Measurements from ENCODE around the gene MYOCOS. TPM values are rescaled to one million over a fixed set of nuclear protein-coding genes. Genes with fewer than 3 reads are reported as not detected.

The MYOCOS gene
- total RNA-seq, 1 experiment from 2014 or later, result 0.41 TPM

DNA sequence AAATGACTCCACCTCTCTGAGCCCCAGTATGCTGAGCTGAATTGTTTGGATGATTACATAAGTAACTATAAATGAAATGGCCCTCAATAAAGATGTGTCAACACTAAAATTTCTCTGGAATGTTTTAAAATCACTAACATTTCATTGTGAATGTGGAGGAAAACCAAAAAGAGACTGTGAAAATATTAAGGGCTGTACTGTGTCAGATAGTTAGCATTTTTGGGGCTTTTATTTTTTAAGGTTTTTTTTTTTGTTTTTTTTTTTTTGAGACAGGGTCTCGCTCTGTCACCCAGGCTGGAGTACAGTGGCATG is 24.2 kb downstream of the MYOCOS start:
- no peak overlapping the region for H3K4me3 ChIP-seq (ENCODE audit: low read depth, low read length, poor library complexity, severe bottlenecking)
- no peaks in the 10 kb centered on the region for H3K4me1 ChIP-seq (ENCODE audit: insufficient read depth, low read length, poor library complexity, severe bottlenecking)
- no peaks in the 10 kb centered on the region for H3K36me3 ChIP-seq (ENCODE audit: insufficient read depth, low read length, poor library complexity, severe bottlenecking)
- no peaks in the 10 kb centered on the region for H3K27me3 ChIP-seq (replicated peaks; ENCODE audit: insufficient read depth, low read depth, low read length, poor library complexity)
- no peaks in the 10 kb centered on the region for H3K9me3 ChIP-seq (ENCODE audit: low read depth, low read length, poor library complexity, severe bottlenecking)
- no peak overlapping the region for H3K27ac ChIP-seq (ENCODE audit: low read depth, low read length, poor library complexity, severe bottlenecking)
- ChIA-PET POLR2A (ENCODE audit: low non-redundant PET) (no interaction called here), CTCF (no interaction called here)
- BruUV-seq (replicated peaks), result no TSS peak
- no peak for TF ChIP-seq EZH2 (IDR thresholded peaks at IDR 0.05; ENCODE audit: borderline replicate concordance, low read depth, low read length, poor library complexity, severe bottlenecking)
- TF ChIP-seq, protein P1, sequence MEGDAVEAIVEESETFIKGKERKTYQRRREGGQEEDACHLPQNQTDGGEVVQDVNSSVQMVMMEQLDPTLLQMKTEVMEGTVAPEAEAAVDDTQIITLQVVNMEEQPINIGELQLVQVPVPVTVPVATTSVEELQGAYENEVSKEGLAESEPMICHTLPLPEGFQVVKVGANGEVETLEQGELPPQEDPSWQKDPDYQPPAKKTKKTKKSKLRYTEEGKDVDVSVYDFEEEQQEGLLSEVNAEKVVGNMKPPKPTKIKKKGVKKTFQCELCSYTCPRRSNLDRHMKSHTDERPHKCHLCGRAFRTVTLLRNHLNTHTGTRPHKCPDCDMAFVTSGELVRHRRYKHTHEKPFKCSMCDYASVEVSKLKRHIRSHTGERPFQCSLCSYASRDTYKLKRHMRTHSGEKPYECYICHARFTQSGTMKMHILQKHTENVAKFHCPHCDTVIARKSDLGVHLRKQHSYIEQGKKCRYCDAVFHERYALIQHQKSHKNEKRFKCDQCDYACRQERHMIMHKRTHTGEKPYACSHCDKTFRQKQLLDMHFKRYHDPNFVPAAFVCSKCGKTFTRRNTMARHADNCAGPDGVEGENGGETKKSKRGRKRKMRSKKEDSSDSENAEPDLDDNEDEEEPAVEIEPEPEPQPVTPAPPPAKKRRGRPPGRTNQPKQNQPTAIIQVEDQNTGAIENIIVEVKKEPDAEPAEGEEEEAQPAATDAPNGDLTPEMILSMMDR (conservative IDR thresholded peaks at IDR 0.05; ENCODE audit: low read depth, low read length), result no peak
- intact Hi-C loops (cut with micrococcal nuclease; ENCODE audit: unreplicated experiment), result loop anchor here (5.0 kb wide), 2 partner anchors 136 to 156 kb away; partner anchors contain the start of gene METTL13
- no peak for DNase-seq (ENCODE audit: low spot score)

DNA sequence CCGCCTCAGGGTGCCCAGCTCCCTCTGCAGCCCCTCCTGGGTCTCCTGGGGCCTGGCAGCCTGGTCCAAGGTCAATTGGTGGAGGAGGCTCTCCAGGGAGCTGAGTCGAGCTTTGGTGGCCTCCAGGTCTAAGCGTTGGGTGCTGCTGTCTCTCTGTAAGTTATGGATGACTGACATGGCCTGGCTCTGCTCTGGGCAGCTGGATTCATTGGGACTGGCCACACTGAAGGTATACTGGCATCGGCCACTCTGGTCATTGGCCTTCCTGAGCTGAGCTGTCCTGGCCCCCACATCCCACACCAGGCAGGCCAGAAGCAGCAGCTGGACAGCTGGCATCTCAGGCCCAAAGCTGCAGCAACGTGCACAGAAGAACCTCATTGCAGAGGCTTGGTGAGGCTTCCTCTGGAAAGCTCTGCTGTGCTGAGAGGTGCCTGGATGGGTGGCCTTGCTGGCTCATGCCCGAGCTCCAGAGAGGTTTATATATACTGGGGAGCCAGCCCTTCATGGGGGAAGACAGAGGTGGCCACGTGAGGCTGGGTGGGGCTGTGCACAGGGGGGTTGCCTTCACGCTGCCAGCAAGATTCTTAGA is 30.3 kb downstream of the MYOCOS start, which contains the start of gene MYOC:
TSS of gene MYOC (minus strand) at position 455 of the 589 bp plus-strand sequence. CDS start at position 378, 77 bp downstream.
- POLR2A ChIA-PET (ENCODE audit: low non-redundant PET), result no interaction called here
- TF ChIP-seq, protein P1 (conservative IDR thresholded peaks at IDR 0.05; ENCODE audit: low read depth, low read length), result no peak
- TF ChIP-seq EZH2 (IDR thresholded peaks at IDR 0.05; ENCODE audit: borderline replicate concordance, low read depth, low read length, poor library complexity, severe bottlenecking), result no peak
- Histone ChIP-seq H3K27ac (ENCODE audit: low read depth, low read length, poor library complexity, severe bottlenecking) (no peak within 1 kb of the TSS), H3K4me3 (ENCODE audit: low read depth, low read length, poor library complexity, severe bottlenecking) (no peak within 1 kb of the TSS), H3K4me1 (ENCODE audit: insufficient read depth, low read length, poor library complexity, severe bottlenecking) (peaks cover 4% of the 10 kb centered on the region), H3K9me3 (ENCODE audit: low read depth, low read length, poor library complexity, severe bottlenecking) (no peaks in the 10 kb centered on the region), H3K36me3 (ENCODE audit: insufficient read depth, low read length, poor library complexity, severe bottlenecking) (no peaks in the 10 kb centered on the region), H3K27me3 (replicated peaks; ENCODE audit: insufficient read depth, low read depth, low read length, poor library complexity) (no peaks in the 10 kb centered on the region)
- intact Hi-C loops (cut with micrococcal nuclease; ENCODE audit: unreplicated experiment), result no loop called here
- no TSS peak for BruUV-seq (replicated peaks)
- DNase-seq (ENCODE audit: low spot score), result no peak
- CTCF ChIA-PET, result no interaction called here

DNA sequence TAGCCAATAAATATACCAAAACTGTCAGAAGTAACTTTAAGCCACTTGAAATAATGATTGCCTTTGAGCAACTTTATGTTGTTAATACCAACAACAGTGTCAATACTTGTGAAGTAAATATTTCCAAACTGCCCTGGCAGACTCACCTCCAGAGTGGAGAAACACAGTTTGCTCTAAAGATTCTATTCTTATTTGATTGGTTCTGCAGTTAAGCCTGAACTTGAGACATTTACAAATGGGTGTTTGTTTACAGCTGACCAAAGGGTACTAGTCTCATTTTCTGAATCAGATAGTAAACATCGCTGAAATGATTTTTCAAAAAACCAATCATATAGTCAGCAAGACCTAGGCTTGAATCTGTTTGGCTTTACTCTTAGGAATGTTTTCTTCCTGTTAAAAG is 31.8 kb downstream of the MYOCOS start:
- no peaks in the 10 kb centered on the region for H3K9me3 ChIP-seq (ENCODE audit: low read depth, low read length, poor library complexity, severe bottlenecking)
- ChIA-PET POLR2A (ENCODE audit: low non-redundant PET) (no interaction called here), CTCF (interaction anchor here (2.0 kb wide), 1 partner anchor 62 kb away, joined by 9 read pairs; no protein-coding TSS in a partner anchor)
- no peak overlapping the region for H3K4me3 ChIP-seq (ENCODE audit: low read depth, low read length, poor library complexity, severe bottlenecking)
- intact Hi-C loops (cut with micrococcal nuclease; ENCODE audit: unreplicated experiment), result loop anchor here (2.0 kb wide), 1 partner anchor 63 kb away; no protein-coding TSS in a partner anchor
- peaks cover 4% of the 10 kb centered on the region for H3K4me1 ChIP-seq (ENCODE audit: insufficient read depth, low read length, poor library complexity, severe bottlenecking)
- no TSS peak for BruUV-seq (replicated peaks)
- H3K27ac ChIP-seq (ENCODE audit: low read depth, low read length, poor library complexity, severe bottlenecking), result no peak overlapping the region
- no peak for TF ChIP-seq EZH2 (IDR thresholded peaks at IDR 0.05; ENCODE audit: borderline replicate concordance, low read depth, low read length, poor library complexity, severe bottlenecking)
- TF ChIP-seq, protein P1 (conservative IDR thresholded peaks at IDR 0.05; ENCODE audit: low read depth, low read length), result no peak
- DNase-seq (ENCODE audit: low spot score), result no peak
- H3K36me3 ChIP-seq (ENCODE audit: insufficient read depth, low read length, poor library complexity, severe bottlenecking), result no peaks in the 10 kb centered on the region
- no peaks in the 10 kb centered on the region for H3K27me3 ChIP-seq (replicated peaks; ENCODE audit: insufficient read depth, low read depth, low read length, poor library complexity)

All from A673 (cell line).